DMS79 treated with DMSO at 0.1 percent for 48 hours (cell line): Measurements from ENCODE around the gene LHFPL6.

Experiments used
- DNase-seq: peaks from one replicate; lab custom pipeline; 2025; lab: John Stamatoyannopoulos, UW

LHFPL6 gene

DNA sequence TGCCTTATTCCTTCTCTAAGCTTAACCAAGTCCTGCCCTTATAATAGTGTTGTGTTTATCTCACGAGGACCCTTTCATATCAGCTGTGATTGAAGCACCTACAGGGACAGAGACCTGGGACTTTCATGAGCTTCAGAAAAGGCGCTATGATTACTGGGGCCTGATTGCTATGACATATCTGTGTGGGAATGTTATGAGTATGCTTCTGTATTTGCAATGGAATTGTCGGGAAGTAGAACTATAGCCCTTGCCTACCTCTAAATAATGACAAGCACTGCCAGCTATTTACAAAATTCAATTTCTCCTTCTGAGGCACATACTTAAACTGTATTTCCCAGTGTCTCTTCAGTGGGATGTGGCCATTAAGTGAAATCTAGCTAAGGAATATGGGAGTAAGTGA lies 191.5 kb downstream of the LHFPL6 start:
- no peak for DNase-seq

DNA sequence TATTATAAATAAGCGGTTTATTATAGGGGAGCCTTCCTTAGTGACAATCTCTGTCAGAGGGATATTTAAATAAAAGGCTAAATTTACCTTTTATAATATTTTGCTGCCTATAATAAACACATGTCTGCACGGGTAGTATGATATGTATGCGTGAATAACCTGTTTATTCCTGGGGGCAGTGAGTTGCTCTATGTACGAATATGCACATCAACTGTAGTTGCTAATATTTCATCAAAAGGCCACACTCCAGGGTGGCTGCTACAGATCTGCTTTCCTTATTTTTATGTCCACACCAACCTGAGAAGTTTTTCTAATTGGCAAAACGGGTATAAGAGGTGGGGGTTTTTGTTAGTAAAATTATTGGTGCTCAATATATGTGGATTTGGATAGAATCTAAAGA lies 192.0 kb downstream of the LHFPL6 start:
- DNase-seq: no peak

DNA sequence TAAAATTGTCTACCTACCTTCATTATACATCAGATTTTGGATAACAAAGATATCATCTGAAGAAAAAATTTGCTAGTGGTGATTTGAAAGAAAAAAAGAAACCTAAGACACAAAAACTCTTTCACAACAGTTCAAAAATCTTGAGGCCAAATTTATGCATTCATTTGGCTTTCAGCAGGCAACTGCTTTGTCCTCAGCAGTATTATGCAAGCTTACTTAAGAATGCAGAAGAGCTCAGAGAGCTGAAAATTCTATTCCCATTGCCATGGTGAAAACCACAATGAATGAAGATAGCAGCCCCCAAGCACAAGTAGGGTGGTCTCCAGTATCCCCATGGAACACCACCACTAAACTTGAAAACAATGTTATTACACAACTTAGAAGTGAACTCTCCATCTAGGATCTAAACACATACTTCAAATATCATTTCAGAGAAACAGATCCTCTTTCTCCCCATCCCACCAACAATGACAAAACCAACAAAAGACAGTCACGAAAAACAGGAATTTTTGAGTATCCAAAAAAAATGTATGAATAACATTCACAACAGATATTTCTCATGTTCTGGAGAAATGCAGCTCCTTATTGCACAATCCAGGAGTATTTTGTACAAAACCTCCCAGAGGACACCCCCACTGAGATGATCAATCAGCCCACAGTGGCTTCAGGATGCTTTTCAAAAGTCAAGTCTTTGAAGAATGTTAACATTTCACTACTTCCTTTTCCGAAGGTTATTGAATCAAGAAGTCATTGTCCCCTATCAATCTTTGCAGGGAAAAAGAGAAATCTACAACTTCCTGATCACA lies 192.7 kb downstream of the LHFPL6 start:
- DNase-seq: no peak

DNA sequence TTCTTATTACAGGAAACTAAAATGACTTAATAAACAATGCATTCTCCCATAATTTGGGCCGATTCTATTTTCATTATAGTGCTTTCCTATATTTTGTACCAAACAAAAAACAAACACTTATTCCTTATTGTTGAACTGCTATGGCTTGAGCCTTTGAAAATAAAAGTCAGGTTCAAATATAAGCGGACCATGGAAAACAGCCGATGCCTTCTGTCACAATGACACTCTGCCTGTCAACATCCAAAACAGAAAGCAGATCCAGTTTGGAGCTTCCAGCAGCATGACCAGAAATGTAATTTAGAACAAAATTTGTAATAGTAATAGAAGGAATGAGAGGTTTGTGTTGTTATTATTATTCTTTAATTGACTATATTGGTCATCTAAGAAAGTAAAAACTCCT lies 194.5 kb downstream of the LHFPL6 start:
- no peak for DNase-seq

DNA sequence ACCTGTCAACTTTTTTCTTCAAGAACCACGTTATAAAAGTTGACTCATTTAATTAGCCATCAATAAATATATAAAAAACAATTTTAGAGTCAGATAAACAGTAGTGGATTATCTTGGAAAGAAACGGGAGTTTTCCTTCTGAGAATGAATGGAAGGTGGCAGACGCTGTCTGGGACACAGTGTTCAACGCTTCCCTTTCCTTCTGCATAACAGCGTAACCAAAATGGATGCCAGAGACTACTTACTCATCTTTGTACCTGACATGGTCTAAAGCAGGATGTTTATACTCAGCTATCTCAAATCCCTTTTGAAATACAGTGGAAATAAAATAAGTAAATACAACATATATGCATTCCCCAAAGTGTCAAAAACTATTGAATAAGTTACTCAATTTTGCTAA lies 195.2 kb downstream of the LHFPL6 start:
- peak; percentile 26 for DNase-seq

DNA sequence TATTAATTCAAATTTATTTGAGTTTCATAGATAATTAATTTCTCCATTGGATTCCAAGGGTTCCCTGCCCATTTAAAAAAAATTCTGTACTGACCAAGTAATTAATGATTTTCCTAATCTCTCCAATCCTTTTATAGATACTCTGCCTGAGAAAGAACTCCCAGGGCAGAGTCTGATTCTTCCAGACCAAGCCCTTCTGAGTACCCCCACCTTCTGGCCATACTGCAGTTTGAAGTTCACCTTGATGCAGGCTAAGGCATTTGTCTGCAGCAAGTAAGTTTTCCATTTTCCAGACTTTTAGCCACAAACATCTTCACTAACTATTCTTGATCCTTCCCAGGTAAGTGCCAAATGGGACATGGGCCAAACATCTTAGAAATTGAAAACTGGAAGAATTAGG lies 195.9 kb downstream of the LHFPL6 start:
- DNase-seq: no peak

DNA sequence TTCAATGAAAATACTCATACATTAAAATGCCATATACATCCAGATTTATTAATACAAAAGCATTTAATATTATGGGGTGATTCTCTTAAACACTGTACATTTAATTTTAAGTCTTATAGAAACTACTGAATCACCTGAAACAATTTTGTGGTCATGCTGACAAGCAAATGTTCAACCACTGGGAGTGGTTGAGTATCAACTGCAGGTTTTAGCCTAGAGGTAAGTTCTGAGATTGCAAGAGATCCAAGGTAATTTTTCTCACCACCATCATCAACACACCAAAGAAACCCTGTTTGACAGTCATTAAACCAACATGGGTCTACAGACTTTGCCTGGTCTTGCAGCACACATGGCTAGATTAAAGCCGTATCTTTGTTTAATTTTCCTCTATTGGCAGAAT lies 196.3 kb downstream of the LHFPL6 start:
- DNase-seq: no peak

DNA sequence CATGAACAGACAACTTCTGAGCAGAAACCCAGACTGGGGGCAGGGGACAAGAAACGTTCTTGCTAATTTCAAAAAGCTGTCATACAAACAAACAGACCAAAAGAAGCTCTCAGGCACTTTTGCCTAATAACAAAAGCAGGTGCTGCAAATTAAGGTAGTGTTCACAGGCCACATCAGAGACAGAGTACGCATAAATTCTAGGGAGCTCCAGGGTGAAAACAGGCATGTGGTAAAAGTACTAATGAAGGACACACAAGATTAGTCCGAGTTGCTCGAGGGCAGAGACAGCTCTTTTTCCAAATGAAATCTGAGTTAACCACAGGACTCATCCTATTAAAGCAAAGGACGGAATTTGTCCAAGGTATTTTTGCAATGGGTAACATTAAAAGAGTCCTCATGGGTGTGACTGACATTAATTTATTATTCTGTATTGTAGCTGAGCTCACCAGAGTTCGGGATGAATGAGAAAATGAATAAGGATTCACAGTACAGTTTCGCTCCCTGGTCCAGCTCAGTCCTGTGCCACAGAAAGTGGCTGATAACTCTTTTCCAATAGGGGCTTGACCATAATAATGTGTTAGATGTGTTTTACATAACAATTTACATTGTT lies 197.3 kb downstream of the LHFPL6 start:
- no peak for DNase-seq

DNA sequence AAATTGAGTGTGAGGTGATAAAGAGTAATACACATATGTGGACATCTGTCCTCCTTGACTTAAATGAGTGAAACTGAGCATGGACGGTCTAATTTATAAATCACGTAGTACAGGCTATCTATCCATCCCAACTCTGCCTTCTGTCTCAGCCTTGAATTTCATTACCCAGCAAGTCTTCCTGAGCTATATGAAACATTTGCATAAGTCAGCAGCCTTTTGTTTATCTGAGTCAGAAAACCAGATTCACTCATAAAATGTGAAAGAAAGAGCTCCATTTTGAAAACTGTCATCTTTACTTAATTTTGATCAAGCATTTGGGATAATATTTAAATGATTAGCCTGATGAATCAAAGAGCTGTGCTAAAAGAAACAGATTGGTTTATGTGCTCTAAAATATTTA lies 197.9 kb downstream of the LHFPL6 start:
- DNase-seq: no peak

DNA sequence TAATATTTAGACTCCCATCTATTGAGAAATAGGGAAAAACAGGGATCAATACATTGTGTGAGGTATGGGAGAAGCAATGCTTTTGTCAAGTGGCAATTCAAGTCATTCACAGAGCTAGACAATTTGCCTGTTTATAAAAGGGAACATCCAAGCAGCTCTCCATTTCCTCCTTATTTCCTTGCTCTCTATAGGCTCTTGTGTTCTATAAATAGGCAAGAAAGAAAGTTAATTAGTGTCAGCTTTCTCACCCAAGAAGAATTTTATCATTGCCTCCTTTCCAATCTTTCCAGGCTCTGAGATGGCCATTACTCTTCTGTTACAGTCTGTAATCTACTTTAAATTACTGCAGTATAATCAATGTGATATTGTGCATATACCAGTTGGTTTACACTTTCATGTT lies 199.9 kb downstream of the LHFPL6 start:
- no peak for DNase-seq

DNA sequence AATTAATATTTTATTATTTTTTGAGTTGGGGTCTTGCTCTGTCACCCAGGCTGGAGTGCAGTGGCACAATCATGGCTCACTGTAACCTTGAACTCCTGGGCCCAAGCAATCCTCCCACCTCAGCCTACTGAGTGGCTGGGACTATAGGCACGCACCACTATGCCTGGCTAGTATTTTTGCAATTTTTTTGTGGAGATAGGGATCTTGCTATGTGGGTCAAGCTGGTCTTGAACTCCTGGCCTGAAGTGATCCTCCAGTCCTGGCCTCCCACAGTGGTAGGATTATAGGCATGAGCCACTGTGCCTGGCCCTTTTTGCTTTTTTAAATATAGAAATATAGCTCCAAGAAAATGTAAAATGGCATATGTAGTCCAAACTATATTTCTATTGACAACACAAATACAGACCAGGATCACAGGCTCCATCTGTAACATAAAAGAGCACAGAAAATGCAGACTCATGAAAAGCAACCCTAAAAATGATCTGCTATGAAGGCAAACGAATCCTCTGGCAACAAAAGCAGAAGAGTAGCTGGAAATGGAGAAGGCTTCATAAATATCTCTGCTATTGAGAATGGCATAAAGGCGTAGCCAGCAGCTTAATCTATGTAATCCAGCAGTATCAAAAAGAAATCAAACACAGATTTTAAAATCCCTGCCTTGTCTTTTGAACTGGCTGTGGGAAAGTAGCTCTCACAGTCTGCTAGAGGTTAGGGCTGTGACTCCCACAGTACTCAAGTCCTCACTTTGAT lies 200.6 kb downstream of the LHFPL6 start:
- DNase-seq: no peak

DNA sequence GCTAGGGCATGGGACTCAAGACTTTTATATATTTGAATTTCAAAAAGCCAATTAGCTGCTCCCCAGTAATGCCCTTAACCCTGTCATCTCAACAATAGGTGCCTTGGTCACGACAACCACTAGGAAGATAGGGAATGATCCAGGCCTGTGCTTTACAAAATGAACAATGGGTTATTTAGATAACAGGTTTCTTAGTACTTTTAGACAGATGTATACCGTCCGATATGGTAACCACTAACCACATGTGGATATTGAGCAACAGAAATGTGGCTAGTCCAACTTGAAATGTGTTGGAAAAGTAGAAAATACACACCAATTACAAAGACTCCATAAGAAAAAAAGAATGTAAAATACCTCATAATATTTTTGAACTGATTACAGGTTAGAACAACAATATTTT lies 201.2 kb downstream of the LHFPL6 start:
- no peak for DNase-seq

DNA sequence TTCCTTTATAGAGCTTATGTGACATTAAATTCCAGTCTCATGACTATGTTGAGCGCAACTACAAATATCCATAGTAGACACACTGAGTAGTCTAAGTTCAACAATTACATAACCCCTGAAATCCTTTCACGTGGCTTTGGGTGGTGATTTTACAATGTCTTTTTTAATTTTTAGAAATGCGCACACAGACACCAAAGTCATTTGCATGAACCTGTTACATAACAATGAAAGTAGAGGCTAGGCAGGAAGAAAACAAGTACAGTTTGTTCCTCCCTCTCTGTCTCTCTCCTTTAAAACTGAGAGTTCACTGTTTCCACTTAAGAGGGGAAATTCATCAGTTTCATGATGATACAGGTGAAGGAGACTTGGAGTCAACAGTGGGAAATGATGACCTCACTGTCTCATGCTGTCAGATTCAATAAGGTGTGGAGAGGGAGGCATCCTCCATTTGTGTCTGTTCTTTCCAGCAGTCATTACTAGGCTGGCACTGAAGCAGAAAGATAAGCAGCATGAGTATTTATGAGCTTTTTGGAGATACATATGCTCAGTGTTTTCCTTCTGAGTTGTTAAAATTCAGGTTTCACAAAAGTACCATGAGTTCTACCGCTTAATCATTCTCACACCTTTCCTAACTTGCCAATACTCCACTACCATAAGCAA lies 201.8 kb downstream of the LHFPL6 start:
- DNase-seq: no peak

DNA sequence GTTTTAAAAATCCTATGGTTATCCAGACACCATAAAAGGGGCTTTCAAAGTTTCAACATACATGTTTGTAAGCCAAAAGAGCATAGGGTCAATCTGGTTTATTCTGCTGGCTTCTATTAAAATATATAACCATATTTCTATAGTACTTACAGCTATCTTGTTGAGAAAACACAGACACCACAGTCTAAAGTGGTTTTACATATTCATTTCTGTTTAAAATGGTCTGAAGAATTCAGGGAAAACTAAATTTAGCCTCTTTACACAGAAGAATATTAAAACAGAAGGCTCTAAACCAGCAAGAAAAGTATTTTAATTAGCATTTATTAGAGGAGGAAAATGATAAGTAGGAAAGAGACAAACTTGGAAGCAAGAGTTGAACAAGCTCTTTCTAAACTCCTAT lies 203.9 kb downstream of the LHFPL6 start:
- DNase-seq: no peak

DNA sequence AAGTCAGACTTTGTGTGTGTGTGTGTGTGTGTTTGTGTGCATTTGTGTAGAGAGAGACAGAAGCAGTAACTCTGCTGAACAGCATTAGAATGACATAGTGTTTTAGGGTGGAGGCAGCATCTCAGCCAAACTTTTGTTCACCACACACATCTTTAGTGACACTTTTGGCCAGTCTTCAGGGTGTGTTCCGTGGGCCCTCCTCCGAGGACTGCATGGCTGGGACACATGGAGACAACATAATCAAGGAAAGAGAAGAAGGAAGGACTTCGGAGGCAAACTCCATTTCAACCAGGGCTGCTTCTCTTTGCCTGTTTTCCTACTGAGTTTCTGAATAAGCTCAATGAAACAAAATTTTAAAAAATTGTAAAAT lies 205.1 kb downstream of the LHFPL6 start:
- no peak for DNase-seq

DNA sequence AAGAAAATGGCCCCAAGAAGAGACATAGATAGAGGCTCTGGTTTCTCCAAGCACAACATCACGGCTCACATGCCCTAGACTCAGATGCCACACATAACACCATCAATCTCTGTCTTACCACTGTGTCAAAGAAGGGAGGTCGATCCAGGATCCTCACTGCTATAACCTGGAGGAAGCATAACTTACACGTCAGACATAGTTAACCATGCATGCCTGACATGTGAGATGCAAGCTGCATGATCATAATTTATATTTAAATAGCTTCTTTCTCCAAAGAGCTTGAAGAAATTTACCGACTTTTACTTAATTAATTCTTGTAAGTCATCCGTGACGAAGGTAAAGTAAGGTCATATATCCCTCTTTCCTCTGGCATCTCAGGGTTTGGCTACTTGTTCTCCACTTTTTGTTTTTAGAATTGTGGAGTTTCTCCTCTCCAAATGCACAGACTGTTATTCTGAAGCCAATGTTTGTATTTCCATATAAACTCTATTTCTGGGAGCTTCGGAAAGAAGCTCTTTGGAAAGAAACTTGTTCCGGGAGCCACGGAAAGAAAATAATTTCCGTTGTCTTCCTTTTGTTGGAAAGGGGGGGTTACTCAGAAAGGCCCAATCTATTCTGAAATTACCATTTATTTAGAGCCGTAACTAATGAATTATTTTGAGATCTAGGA lies 205.6 kb downstream of the LHFPL6 start:
- DNase-seq: no peak

DNA sequence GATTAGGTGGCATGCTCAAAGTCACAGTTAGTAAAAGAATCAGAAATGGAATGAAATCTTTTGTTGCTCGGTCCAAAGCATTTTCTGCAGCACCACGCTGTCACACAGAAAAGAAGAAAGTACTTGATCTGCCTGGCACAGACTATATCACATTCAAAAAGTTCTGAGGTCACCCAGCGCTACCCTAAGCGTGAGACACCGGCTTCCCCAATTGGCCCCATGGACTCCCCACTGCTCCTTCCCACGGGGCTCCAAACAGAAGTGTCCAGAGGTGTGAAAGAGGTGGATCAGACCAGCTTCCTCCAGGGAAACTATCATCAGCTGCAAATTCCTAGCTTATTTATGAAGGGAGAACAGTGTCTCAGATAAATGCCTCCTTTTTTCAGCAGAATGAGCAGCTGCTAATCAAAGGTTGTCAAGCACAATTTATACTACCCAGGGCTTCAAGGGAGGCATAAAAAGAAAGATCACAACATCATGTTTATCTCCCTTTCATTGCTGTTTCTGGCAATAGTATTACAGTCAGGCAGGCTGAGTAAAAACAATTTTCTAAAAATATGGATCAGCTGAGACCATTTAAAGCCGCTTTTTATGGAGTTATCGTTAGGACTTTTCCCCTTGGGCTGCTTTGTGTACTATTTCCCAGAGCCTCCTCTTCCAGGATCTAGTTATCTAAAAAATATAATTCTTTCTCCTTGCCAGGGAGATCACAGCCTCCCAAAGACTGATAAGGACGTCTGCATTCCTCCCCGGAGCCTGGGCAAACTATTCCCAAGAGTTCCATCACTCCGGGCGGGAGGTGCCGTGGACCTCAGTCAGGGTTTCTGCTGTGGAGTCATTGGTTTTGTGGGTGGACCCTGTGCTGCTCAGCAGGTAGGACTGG lies 208.0 kb downstream of the LHFPL6 start:
- no peak for DNase-seq

DNA sequence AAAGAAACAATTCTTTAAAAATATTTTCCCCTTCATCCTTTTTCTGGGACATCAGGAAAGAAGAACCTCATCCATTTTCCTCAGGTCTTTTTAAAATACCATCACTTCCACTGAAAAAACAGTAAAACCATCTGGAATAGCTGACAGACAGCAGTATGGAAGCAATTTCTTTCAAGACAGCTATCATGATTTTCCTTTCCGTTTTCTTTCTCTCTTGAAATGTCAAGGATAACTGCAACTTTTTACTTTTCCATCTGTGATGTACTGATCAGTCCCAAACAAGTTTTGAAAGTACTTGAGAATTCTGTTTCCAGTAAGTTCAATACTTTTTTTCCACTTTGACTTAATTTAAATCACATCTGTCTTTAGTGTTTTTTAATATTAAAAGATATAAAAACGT lies 211.2 kb downstream of the LHFPL6 start:
- DNase-seq: no peak

DNA sequence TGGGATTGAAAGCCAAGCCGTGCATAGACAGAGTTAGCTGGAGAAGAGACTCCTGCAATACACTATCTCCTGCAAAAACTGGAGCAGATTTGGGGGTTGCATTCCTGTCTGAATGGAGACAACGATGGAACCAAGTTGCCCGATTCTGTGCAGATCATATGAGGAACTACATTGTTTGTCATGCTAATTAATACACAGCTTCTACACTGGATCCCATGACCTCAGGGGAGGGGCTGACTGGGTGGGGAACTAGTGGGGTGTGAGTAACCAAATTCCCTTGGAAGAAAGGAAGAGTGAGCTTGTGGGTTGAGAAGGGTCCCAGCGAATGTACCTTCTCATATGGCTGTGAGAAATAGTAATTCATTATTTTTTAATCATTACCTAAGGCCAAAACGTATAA lies 214.0 kb downstream of the LHFPL6 start:
- DNase-seq: no peak

DNA sequence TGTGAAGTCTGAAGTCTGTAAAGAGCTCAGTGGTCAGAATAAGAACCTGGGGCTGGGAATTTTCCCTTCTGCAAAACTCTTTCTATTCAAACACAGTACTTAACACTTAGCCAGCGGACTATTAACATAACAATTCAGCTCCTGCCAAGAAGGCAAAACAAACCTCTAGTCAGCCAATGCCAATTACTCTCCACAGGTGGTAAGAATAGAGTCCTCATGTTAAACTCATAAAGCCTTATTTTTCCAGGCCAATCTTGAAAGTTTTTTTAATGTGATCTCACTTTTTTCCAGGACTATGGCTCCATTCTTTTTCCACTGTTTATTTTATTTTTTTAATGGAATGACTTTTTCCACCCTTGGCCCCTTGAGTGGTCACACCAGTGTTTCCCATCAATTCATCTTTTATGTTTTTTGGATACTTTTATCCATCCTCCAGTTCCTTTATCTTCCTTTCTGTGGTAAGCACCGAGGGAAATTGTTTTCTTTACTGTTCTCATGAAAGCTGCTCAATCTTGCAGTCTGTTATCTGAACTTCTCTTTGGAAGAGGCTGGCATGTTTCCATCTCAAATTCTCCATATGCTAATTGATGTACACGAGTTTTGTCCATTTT lies 217.3 kb downstream of the LHFPL6 start:
- peak; percentile 17 for DNase-seq

DNA sequence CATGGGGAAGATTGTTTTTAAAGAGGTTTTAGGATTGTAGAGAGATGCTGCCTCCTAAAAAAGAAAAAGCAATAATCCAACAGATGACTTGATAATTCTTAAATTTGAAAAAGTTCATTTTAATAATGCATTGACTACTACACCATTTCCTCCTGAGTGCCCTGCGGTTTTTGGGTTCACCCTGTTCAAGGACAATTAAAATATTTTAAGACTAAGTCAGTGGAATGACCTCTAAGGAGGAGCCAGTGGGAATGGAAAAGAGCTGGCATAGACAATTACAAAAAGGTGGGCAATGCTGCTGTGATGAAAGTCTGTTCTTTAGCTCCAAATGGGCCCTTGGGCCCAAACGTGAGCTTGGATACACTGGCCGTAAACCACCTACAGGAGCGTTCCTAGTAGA lies 217.8 kb downstream of the LHFPL6 start:
- no peak for DNase-seq
